ENCODE measurements around the gene ZNF155. TPM values are rescaled to one million over a fixed set of nuclear protein-coding genes. Genes with fewer than 3 reads are reported as not detected.

The ZNF155 gene
- total and polyA plus RNA-seq, 2 donors (not counting 1 experiment from before 2014, with no cell fraction given), result 3.8 to 8.4 TPM

GRCh38 chr19:44003461-44004009 is 19.5 kb downstream of the ZNF155 start:
- Histone ChIP-seq H3K4me1 (ENCODE audit: control insufficient read depth in 2 of 2, insufficient read depth in 2 of 2, low read length in 2 of 2) (peaks cover 13 to 14% of the 10 kb centered on the region in 2 donors), H3K4me2 (replicated peaks; ENCODE audit: low read depth, low read length, poor library complexity, severe bottlenecking) (peak overlapping the region; percentile 92), H3K27ac (ENCODE audit: low read length in 2 of 2) (peak overlapping the region; percentile 67 to 78), H3K36me3 (replicated peaks in 1 of 2; ENCODE audit: control extremely low read depth in 1 of 2, control insufficient read depth in 1 of 2, extremely low read depth in 1 of 2, insufficient read depth in 2 of 2, low read length in 1 of 2) (peaks cover 5 to 21% of the 10 kb centered on the region in 2 experiments), H3K9ac (ENCODE audit: low read length) (peak overlapping the region; percentile 93), H3K27me3 (replicated peaks in 1 of 4; ENCODE audit: control extremely low read depth in 1 of 4, control insufficient read depth in 3 of 4, insufficient read depth in 4 of 4, low read length in 3 of 4) (no peaks in the 10 kb centered on the region), H3K9me3 (ENCODE audit: control extremely low read depth in 1 of 3, control insufficient read depth in 2 of 3, insufficient read depth in 1 of 3, low read length in 2 of 3) (peaks cover 4 to 22% (median 15%) of the 10 kb centered on the region in 3 donors), H4K20me1 (ENCODE audit: control insufficient read depth, insufficient read depth, low read length, poor library complexity, severe bottlenecking) (no peaks in the 10 kb centered on the region), H3K4me3 (ENCODE audit: control extremely low read depth in 1 of 5, extremely low read depth in 1 of 5, insufficient read depth in 1 of 5, low read depth in 2 of 5, low read length in 4 of 5) (peak overlapping the region; percentile 75 to 96 (median 89)), H3K79me2 (ENCODE audit: control insufficient read depth, insufficient read depth, low read length) (peaks cover 23% of the 10 kb centered on the region), H2AFZ (ENCODE audit: insufficient read depth, low read depth, low read length, poor library complexity, severe bottlenecking) (peak overlapping the region; percentile 100)
- TF ChIP-seq EZH2 (IDR thresholded peaks at IDR 0.05; ENCODE audit: borderline replicate concordance, insufficient read depth, low read depth, low read length, poor library complexity, severe bottlenecking), result no peak
- TF ChIP-seq CTCF (IDR thresholded peaks at IDR 0.05), result peak; percentile 24
- ChIA-PET CTCF (interaction anchor here (0.5 to 1.4 kb wide), 3 partner anchors 92 to 363 kb away, joined by 3 to 5 read pairs (median 4); no protein-coding TSS in a partner anchor), POLR2A (interaction anchor here (0.5 to 1.0 kb wide), 2 partner anchors 22 to 758 kb away, joined by 3 to 5 read pairs; no protein-coding TSS in a partner anchor)
- intact Hi-C loops (cut with micrococcal nuclease), result loop anchor here (5.0 kb wide), 1 partner anchor 399 kb away; the partner anchor contains the start of gene ZNF285
- peaks cover 19% of the 10 kb centered on the region for H3K4me1 Mint-ChIP-seq
- no peaks in the 10 kb centered on the region for H3K27me3 Mint-ChIP-seq
- ATAC-seq (ENCODE audit: low read depth) (no peak), DNase-seq (no peak)
- H3K4me3 Mint-ChIP-seq, result peak overlapping the region; percentile 99
- 0% methylated on average over 7 of the region's 15 CpGs for WGBS (ENCODE audit: insufficient coverage)
- peak overlapping the region; percentile 95 for H3K27ac Mint-ChIP-seq
- peaks cover 20% of the 10 kb centered on the region for H3K9me3 Mint-ChIP-seq (ENCODE audit: insufficient read depth)

- no peak for ATAC-seq (ENCODE audit: low read depth)
- H3K4me3 Mint-ChIP-seq, result no peak overlapping the region
- Histone ChIP-seq H3K9me3 (ENCODE audit: control extremely low read depth in 1 of 3, control insufficient read depth in 2 of 3, insufficient read depth in 1 of 3, low read length in 2 of 3) (peaks cover 15 to 39% (median 39%) of the 10 kb centered on the region in 3 donors), H3K4me1 (ENCODE audit: control insufficient read depth in 2 of 2, insufficient read depth in 2 of 2, low read length in 2 of 2) (peaks cover 13 to 14% of the 10 kb centered on the region in 2 donors), H3K27ac (ENCODE audit: low read length in 2 of 2) (no peak overlapping the region), H3K4me2 (replicated peaks; ENCODE audit: low read depth, low read length, poor library complexity, severe bottlenecking) (no peak overlapping the region), H3K27me3 (replicated peaks in 1 of 4; ENCODE audit: control extremely low read depth in 1 of 4, control insufficient read depth in 3 of 4, insufficient read depth in 4 of 4, low read length in 3 of 4) (no peaks in the 10 kb centered on the region), H2AFZ (ENCODE audit: insufficient read depth, low read depth, low read length, poor library complexity, severe bottlenecking) (no peak overlapping the region), H3K4me3 (ENCODE audit: control extremely low read depth in 1 of 5, extremely low read depth in 1 of 5, insufficient read depth in 1 of 5, low read depth in 2 of 5, low read length in 4 of 5) (no peak overlapping the region), H3K79me2 (ENCODE audit: control insufficient read depth, insufficient read depth, low read length) (peaks cover 23% of the 10 kb centered on the region), H4K20me1 (ENCODE audit: control insufficient read depth, insufficient read depth, low read length, poor library complexity, severe bottlenecking) (no peaks in the 10 kb centered on the region), H3K9ac (ENCODE audit: low read length) (no peak overlapping the region), H3K36me3 (replicated peaks in 1 of 2; ENCODE audit: control extremely low read depth in 1 of 2, control insufficient read depth in 1 of 2, extremely low read depth in 1 of 2, insufficient read depth in 2 of 2, low read length in 1 of 2) (peaks cover 20 to 45% of the 10 kb centered on the region in 2 experiments)
- intact Hi-C loops (cut with micrococcal nuclease), result no loop called here
- ChIA-PET POLR2A (no interaction called here), CTCF (no interaction called here)
- no CpG with 5 or more reads among the region's 1 CpG for WGBS (ENCODE audit: insufficient coverage)
- H3K4me1 Mint-ChIP-seq, result peaks cover 19% of the 10 kb centered on the region
- DNase-seq, result no peak
- H3K9me3 Mint-ChIP-seq (ENCODE audit: insufficient read depth), result peaks cover 29% of the 10 kb centered on the region
- no peaks in the 10 kb centered on the region for H3K27me3 Mint-ChIP-seq
- no peak overlapping the region for H3K27ac Mint-ChIP-seq
- no peak for TF ChIP-seq EZH2 (IDR thresholded peaks at IDR 0.05; ENCODE audit: borderline replicate concordance, insufficient read depth, low read depth, low read length, poor library complexity, severe bottlenecking)
- TF ChIP-seq CTCF (IDR thresholded peaks at IDR 0.05), result no peak
Measured at GRCh38 chr19:44005973-44006372, 22.0 kb downstream of the ZNF155 start.
